ENCODE data around the gene APOC4. TPM values are rescaled to one million over a fixed set of nuclear protein-coding genes. Genes with fewer than 3 reads are reported as not detected.

APOC4 gene
- total RNA-seq, 1 donor from 2014 or later: not detected

- peaks cover 13% of the 10 kb centered on the region for H3K36me3 Mint-ChIP-seq (ENCODE audit: low read depth, unreplicated experiment)
- H3K9me3 Mint-ChIP-seq (ENCODE audit: unreplicated experiment): no peaks in the 10 kb centered on the region
- DNase-seq (ENCODE audit: low spot score): no peak
- H3K27me3 Mint-ChIP-seq (ENCODE audit: unreplicated experiment): peaks cover 7% of the 10 kb centered on the region
- H3K4me1 Mint-ChIP-seq (ENCODE audit: unreplicated experiment): no peaks in the 10 kb centered on the region
- TF ChIP-seq CTCF (IDR thresholded peaks at IDR 0.05; ENCODE audit: unreplicated experiment): no peak
- H3K4me3 Mint-ChIP-seq (ENCODE audit: unreplicated experiment): no peak overlapping the region
- H3K27ac Mint-ChIP-seq (ENCODE audit: unreplicated experiment): no peak overlapping the region
Observed at GRCh38 chr19:44904426-44904994, 37.5 kb upstream of the APOC4 start.

GRCh38 chr19:44905437-44906160 is 36.4 kb upstream of the APOC4 start, which contains the start of gene APOE:
Gene APOE, plus strand, starts transcription at chr19:44905796. Its CDS starts 829 bp downstream, at chr19:44906625.
- peak; percentile 40 for DNase-seq (ENCODE audit: low spot score)

GRCh38 chr19:44907613-44908012 is 34.4 kb upstream of the APOC4 start:
- no peak for TF ChIP-seq CTCF (IDR thresholded peaks at IDR 0.05; ENCODE audit: unreplicated experiment)
- Mint-ChIP-seq H3K27ac (ENCODE audit: unreplicated experiment) (no peak overlapping the region), H3K4me3 (ENCODE audit: unreplicated experiment) (no peak overlapping the region), H3K4me1 (ENCODE audit: unreplicated experiment) (no peaks in the 10 kb centered on the region), H3K9me3 (ENCODE audit: unreplicated experiment) (no peaks in the 10 kb centered on the region), H3K27me3 (ENCODE audit: unreplicated experiment) (peaks cover 13% of the 10 kb centered on the region), H3K36me3 (ENCODE audit: low read depth, unreplicated experiment) (peaks cover 8% of the 10 kb centered on the region)
- DNase-seq (ENCODE audit: low spot score): no peak

More at GRCh38 chr19:44905437-44906160, 36.4 kb upstream of the APOC4 start, which contains the start of gene APOE:
- Mint-ChIP-seq H3K9me3 (ENCODE audit: unreplicated experiment) (no peaks in the 10 kb centered on the region), H3K36me3 (ENCODE audit: low read depth, unreplicated experiment) (peaks cover 8% of the 10 kb centered on the region), H3K4me1 (ENCODE audit: unreplicated experiment) (no peaks in the 10 kb centered on the region), H3K4me3 (ENCODE audit: unreplicated experiment) (peak within 1 kb of the TSS; percentile 97), H3K27ac (ENCODE audit: unreplicated experiment) (peak within 1 kb of the TSS; percentile 61), H3K27me3 (ENCODE audit: unreplicated experiment) (peaks cover 12% of the 10 kb centered on the region)
- TF ChIP-seq CTCF (IDR thresholded peaks at IDR 0.05; ENCODE audit: unreplicated experiment): no peak

GRCh38 chr19:44908074-44908835 is 33.8 kb upstream of the APOC4 start:
- no peak for TF ChIP-seq CTCF (IDR thresholded peaks at IDR 0.05; ENCODE audit: unreplicated experiment)
- H3K4me3 Mint-ChIP-seq (ENCODE audit: unreplicated experiment): peak overlapping the region; percentile 37
- H3K27ac Mint-ChIP-seq (ENCODE audit: unreplicated experiment): no peak overlapping the region

More at GRCh38 chr19:44908074-44908835, 33.8 kb upstream of the APOC4 start:
- Mint-ChIP-seq H3K9me3 (ENCODE audit: unreplicated experiment) (no peaks in the 10 kb centered on the region), H3K27me3 (ENCODE audit: unreplicated experiment) (peaks cover 12% of the 10 kb centered on the region), H3K36me3 (ENCODE audit: low read depth, unreplicated experiment) (peaks cover 8% of the 10 kb centered on the region), H3K4me1 (ENCODE audit: unreplicated experiment) (no peaks in the 10 kb centered on the region)
- DNase-seq (ENCODE audit: low spot score): no peak
